WTC11 (cell line): Measurements from ENCODE around the gene HDDC3. TPM values are rescaled to one million over a fixed set of nuclear protein-coding genes. Genes with fewer than 3 reads are reported as not detected.

Experiments
- ATAC-seq: fragments of 200-7000 bp; cut with Tn5 transposase; 2 replicates; pipeline ENCODE4 v1.10.0; 2021; ENCODE audit warnings: mild to moderate bottlenecking, moderate library complexity
- CTCF ChIA-PET: fragments of 300-600 bp; sonication (Branson Sonifier 250); formaldehyde crosslinking; loops from one replicate; lab custom pipeline; 2021; ENCODE audit warnings: antibody characterized with exemption; lab: Charles Lee
- POLR2A ChIA-PET: fragments of 350-600 bp; sonication (Branson Sonifier 250); formaldehyde crosslinking; loops from one replicate; lab custom pipeline; 2021; ENCODE audit warnings: antibody characterized with exemption; lab: Charles Lee
- DNase-seq: peaks from one replicate; pipeline ENCODE4 v3.0.0; 2021; ENCODE audit warnings: low spot score
- H3K27ac Mint-ChIP-seq: 2 replicates; pipeline ENCODE4 v1.8.0; 2021; ENCODE audit warnings: mixed read lengths
- H3K27me3 Mint-ChIP-seq: 2 replicates; pipeline ENCODE4 v1.8.0; 2021; ENCODE audit warnings: low read depth, mild to moderate bottlenecking, moderate library complexity, mixed read lengths
- H3K36me3 Mint-ChIP-seq: 2 replicates; pipeline ENCODE4 v1.8.0; 2021; ENCODE audit warnings: mixed read lengths
- H3K4me1 Mint-ChIP-seq: 2 replicates; pipeline ENCODE4 v1.8.0; 2022; ENCODE audit warnings: mixed read lengths
- H3K4me3 Mint-ChIP-seq: 2 replicates; pipeline ENCODE4 v1.8.0; 2021; ENCODE audit warnings: mild to moderate bottlenecking, moderate library complexity, mixed read lengths
- H3K9me3 Mint-ChIP-seq: 2 replicates; pipeline ENCODE4 v1.8.0; 2021; ENCODE audit warnings: mixed read lengths
- ATF1 ChIP-seq: sonication (generic); formaldehyde crosslinking; IDR thresholded peaks from 2 replicates; pipeline ENCODE4 v1.8.1; 2023; ENCODE audit warnings: mild to moderate bottlenecking, moderate library complexity, missing genetic modification reagents
- ATF3 ChIP-seq: sonication (generic); formaldehyde crosslinking; conservative IDR thresholded peaks from 2 replicates; pipeline ENCODE4 v1.8.1; 2022; ENCODE audit warnings: mild to moderate bottlenecking, missing genetic modification reagents
- ATF6 ChIP-seq: sonication (generic); formaldehyde crosslinking; IDR thresholded peaks from 2 replicates; pipeline ENCODE4 v1.8.1; 2023; ENCODE audit warnings: mild to moderate bottlenecking, missing genetic modification reagents
- CREB1 ChIP-seq: sonication (generic); formaldehyde crosslinking; IDR thresholded peaks from 2 replicates; pipeline ENCODE4 v1.8.0; 2023; ENCODE audit warnings: mild to moderate bottlenecking, missing genetic modification reagents
- CTCF ChIP-seq: fragments of 200-600 bp; IDR thresholded peaks from 2 replicates; pipeline ENCODE4 v1.8.0; 2022; ENCODE audit warnings: antibody characterized with exemption
- GABPB1 ChIP-seq: sonication (generic); formaldehyde crosslinking; IDR thresholded peaks from 2 replicates; pipeline ENCODE4 v1.8.1; 2023; ENCODE audit warnings: mild to moderate bottlenecking, missing genetic modification reagents
- GRHL2 ChIP-seq: fragments of 250-450 bp; sonication (Bioruptor Pico); IDR thresholded peaks from 2 replicates; pipeline ENCODE4 v1.8.0; 2022; ENCODE audit warnings: mild to moderate bottlenecking, moderate library complexity; ENCODE audit not compliant: insufficient replicate concordance, severe bottlenecking
- IRF2 ChIP-seq: sonication (generic); formaldehyde crosslinking; IDR thresholded peaks from 2 replicates; pipeline ENCODE4 v1.8.0; 2022; ENCODE audit warnings: low read depth, missing genetic modification reagents, borderline replicate concordance
- KAT7 ChIP-seq: sonication (generic); formaldehyde crosslinking; IDR thresholded peaks from 2 replicates; pipeline ENCODE4 v1.8.1; 2023; ENCODE audit warnings: missing genetic modification reagents, mild to moderate bottlenecking, borderline replicate concordance
- NFATC4 ChIP-seq: fragments of 250-450 bp; sonication (Bioruptor Pico); IDR thresholded peaks from 2 replicates; pipeline ENCODE4 v1.9.0; 2021; ENCODE audit warnings: mild to moderate bottlenecking
- OVOL2 ChIP-seq: fragments of 250-450 bp; sonication (Bioruptor Pico); IDR thresholded peaks from 2 replicates; pipeline ENCODE4 v1.9.0; 2021; ENCODE audit warnings: mild to moderate bottlenecking, borderline replicate concordance
- PRDM15 ChIP-seq: sonication (generic); formaldehyde crosslinking; IDR thresholded peaks from 2 replicates; pipeline ENCODE4 v1.8.0; 2022; ENCODE audit warnings: missing genetic modification reagents
- RELA ChIP-seq: sonication (generic); formaldehyde crosslinking; IDR thresholded peaks from 2 replicates; pipeline ENCODE4 v1.8.1; 2022; ENCODE audit warnings: missing genetic modification reagents, mild to moderate bottlenecking, borderline replicate concordance
- SMAD4 ChIP-seq: sonication (generic); formaldehyde crosslinking; IDR thresholded peaks from 2 replicates; pipeline ENCODE4 v1.8.0; 2022; ENCODE audit warnings: mild to moderate bottlenecking, missing genetic modification reagents
- TP53 ChIP-seq: sonication (generic); formaldehyde crosslinking; IDR thresholded peaks from 2 replicates; pipeline ENCODE4 v1.8.1; 2023; ENCODE audit warnings: mild to moderate bottlenecking, missing genetic modification reagents
- ZNF121 ChIP-seq: sonication (generic); formaldehyde crosslinking; IDR thresholded peaks from 2 replicates; pipeline ENCODE4 v1.8.0; 2023; ENCODE audit warnings: missing genetic modification reagents
- ZNF138 ChIP-seq: sonication (generic); formaldehyde crosslinking; conservative IDR thresholded peaks from 2 replicates; pipeline ENCODE4 v1.8.1; 2022; ENCODE audit warnings: mild to moderate bottlenecking, moderate library complexity, missing genetic modification reagents
- ZNF281 ChIP-seq: sonication (generic); formaldehyde crosslinking; IDR thresholded peaks from 2 replicates; pipeline ENCODE4 v1.8.0; 2023; ENCODE audit warnings: mild to moderate bottlenecking, missing genetic modification reagents
- ZNF317 ChIP-seq: sonication (generic); formaldehyde crosslinking; IDR thresholded peaks from 2 replicates; pipeline ENCODE4 v1.8.1; 2023; ENCODE audit warnings: low read depth, mild to moderate bottlenecking, moderate library complexity, missing genetic modification reagents, borderline replicate concordance
- ZNF416 ChIP-seq: fragments of 250-450 bp; sonication (Bioruptor Pico); IDR thresholded peaks from 2 replicates; pipeline ENCODE4 v1.9.0; 2021; ENCODE audit warnings: mild to moderate bottlenecking, inconsistent platforms
- ZNF425 ChIP-seq: fragments of 250-450 bp; sonication (Bioruptor Pico); conservative IDR thresholded peaks from 2 replicates; pipeline ENCODE4 v1.9.0; 2021; ENCODE audit warnings: mild to moderate bottlenecking
- ZNF671 ChIP-seq: fragments of 250-450 bp; sonication (Bioruptor Pico); IDR thresholded peaks from 2 replicates; pipeline ENCODE4 v1.8.0; 2021; ENCODE audit warnings: mild to moderate bottlenecking
- total RNA-seq: library from RNA; stranded (reverse); gene quantifications from 3 replicates; pipeline ENCODE4 v1.2.3, GENCODE V29; 2021

The HDDC3 gene
- total RNA-seq, 1 experiment from 2014 or later = 16.4 TPM

GRCh38 chr15:90981681-90982080, 49.3 kb upstream of the HDDC3 start:
- POLR2A ChIA-PET = interaction anchor here (1.0 kb wide), 1 partner anchor 13 kb away, joined by 3 read pairs; the partner anchor contains the start of gene PRC1
- H3K4me1 Mint-ChIP-seq = no peaks in the 10 kb centered on the region
- peaks cover 70% of the 10 kb centered on the region for H3K36me3 Mint-ChIP-seq
- DNase-seq = no peak
- H3K27ac Mint-ChIP-seq = no peak overlapping the region
- TF ChIP-seq ATF1 (CRISPR knock-in tag) = no peak
- no peak for TF ChIP-seq IRF2
- no peak for TF ChIP-seq KAT7 (CRISPR knock-in tag)
- TF ChIP-seq TP53 (CRISPR knock-in tag) = no peak
- TF ChIP-seq ZNF317 (CRISPR knock-in tag) = no peak
- TF ChIP-seq ZNF121 = no peak
- TF ChIP-seq GABPB1 = no peak
- no peak for TF ChIP-seq CREB1
- TF ChIP-seq, all 79 proteins: peak for 0
- ATAC-seq = no peak
- Mint-ChIP-seq H3K9me3 (no peaks in the 10 kb centered on the region), H3K4me3 (no peak overlapping the region), H3K27me3 (no peaks in the 10 kb centered on the region)
- CTCF ChIA-PET = interaction anchor here (1.4 to 5.4 kb wide), 2 partner anchors 24 to 68 kb away, joined by 3 to 24 read pairs; no protein-coding TSS in a partner anchor

- ChIA-PET POLR2A (interaction anchor here (0.6 kb wide), 1 partner anchor 610 kb away, joined by 6 read pairs; no protein-coding TSS in a partner anchor), CTCF (interaction anchor here (0.5 to 5.4 kb wide), 2 partner anchors 22 to 289 kb away, joined by 3 to 24 read pairs; no protein-coding TSS in a partner anchor)
- no peak for TF ChIP-seq ZNF281 (CRISPR knock-in tag)
- TF ChIP-seq ZNF138 (CRISPR knock-in tag) = no peak
- no peak for TF ChIP-seq CTCF
- no peak for TF ChIP-seq ZNF416
- no peak for TF ChIP-seq ATF6 (CRISPR knock-in tag)
- TF ChIP-seq NFATC4 = no peak
- TF ChIP-seq RELA = no peak
- no peak for TF ChIP-seq GRHL2 (CRISPR knock-in tag)
- no peak for TF ChIP-seq ATF3
- no peak for TF ChIP-seq SMAD4
- no peak for TF ChIP-seq PRDM15 (CRISPR knock-in tag)
- TF ChIP-seq OVOL2 (CRISPR knock-in tag) = no peak
- TF ChIP-seq ZNF425 (CRISPR knock-in tag) = no peak
- no peak for TF ChIP-seq ZNF671 (CRISPR knock-in tag)
- no peak overlapping the region for H3K27ac Mint-ChIP-seq
- no peaks in the 10 kb centered on the region for H3K9me3 Mint-ChIP-seq
- H3K36me3 Mint-ChIP-seq = peaks cover 88% of the 10 kb centered on the region
- ATAC-seq (no peak), DNase-seq (no peak)
- H3K27me3 Mint-ChIP-seq = no peaks in the 10 kb centered on the region
- no peaks in the 10 kb centered on the region for H3K4me1 Mint-ChIP-seq
- H3K4me3 Mint-ChIP-seq = no peak overlapping the region
Observed at GRCh38 chr15:90979582-90979981, 47.2 kb upstream of the HDDC3 start.
